Effector memory CD8-positive, alpha-beta T cell (primary cell): ENCODE data around the gene ENTPD8.
A peak's percentile ranks its signal among the peaks of the same experiment; 100 is the strongest.
"Not testable (repeated sequence)": the region's sequence is repeated elsewhere in the genome, so short reads cannot be mapped to it uniquely, and the experiment has no call there.

Experiments used
- ATAC-seq: fragments of 150-1000 bp; cut with Tn5 transposase; replicated peaks from 2 replicates; pipeline ENCODE4 v1.10.0; 2021; ENCODE audit warnings: mild to moderate bottlenecking, moderate library complexity
- DNase-seq, 3 experiments: peaks; one replicate each; pipeline ENCODE4 v3.0.0; 2021
- H3K27ac Mint-ChIP-seq, 2 donors: one replicate each; pipeline ENCODE4 v1.8.0; 2022; ENCODE audit warnings: mild to moderate bottlenecking in 2 of 2, mixed read lengths in 2 of 2, moderate library complexity in 2 of 2
- H3K27me3 Mint-ChIP-seq, 2 donors: one replicate each; pipeline ENCODE4 v1.8.0; 2022; ENCODE audit warnings: mixed read lengths in 2 of 2
- H3K36me3 Mint-ChIP-seq: one replicate; pipeline ENCODE4 v1.8.0; 2022; ENCODE audit warnings: mild to moderate bottlenecking, moderate library complexity, mixed read lengths; ENCODE audit not compliant: insufficient read depth
- H3K4me1 Mint-ChIP-seq, 2 donors: one replicate each; pipeline ENCODE4 v1.8.0; 2022; ENCODE audit warnings: low read depth in 2 of 2, mixed read lengths in 2 of 2
- H3K4me3 Mint-ChIP-seq, 2 donors: one replicate each; pipeline ENCODE4 v1.8.0; 2022; ENCODE audit warnings: mild to moderate bottlenecking in 2 of 2, mixed read lengths in 2 of 2, moderate library complexity in 2 of 2
- H3K9me3 Mint-ChIP-seq, 2 donors: one replicate each; pipeline ENCODE4 v1.8.0; 2022; ENCODE audit warnings: mixed read lengths in 2 of 2

ENTPD8 gene

DNA sequence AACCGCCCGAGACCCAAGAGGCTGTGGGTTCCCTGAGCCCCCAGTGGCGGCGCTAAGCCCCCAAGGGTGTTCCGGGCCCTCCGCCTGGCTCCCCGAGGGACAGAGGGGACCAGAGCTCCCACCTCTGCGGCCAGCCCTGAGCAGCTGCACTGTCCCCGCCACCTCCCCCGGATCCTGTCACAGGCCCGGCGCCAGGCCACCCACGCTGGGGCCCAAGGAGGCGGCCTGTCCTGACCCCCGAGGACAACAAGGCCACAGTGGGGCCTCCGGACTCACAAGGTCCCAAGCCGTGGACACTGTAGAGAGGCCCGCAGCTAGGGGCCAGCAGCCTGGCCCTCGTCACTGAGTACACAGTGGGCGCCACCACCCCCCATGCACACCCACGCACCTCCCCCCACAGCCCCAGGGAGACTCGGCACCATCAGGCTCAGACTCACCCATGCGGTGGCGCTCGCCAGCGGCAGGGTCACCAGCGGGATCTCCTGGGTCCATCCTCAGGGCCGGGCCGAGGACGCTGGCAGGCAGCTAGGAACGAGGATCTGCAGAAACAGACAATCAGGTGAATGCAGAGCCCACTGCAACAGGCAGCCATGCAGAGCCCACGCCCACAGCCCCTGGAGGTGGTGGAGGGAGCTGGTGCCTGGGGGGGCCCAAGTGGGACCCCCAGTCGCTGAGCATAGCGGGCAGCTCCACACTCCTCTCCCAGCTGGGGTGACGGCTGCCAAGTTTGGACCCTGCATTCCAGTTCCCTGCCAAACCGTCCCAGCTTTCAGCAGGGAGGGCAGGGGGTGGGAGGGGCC lies 46.1 kb downstream of the ENTPD8 start:
- Mint-ChIP-seq H3K4me1 (peaks cover 6 to 7% of the 10 kb centered on the region in 2 donors), H3K36me3 (peaks cover 8% of the 10 kb centered on the region), H3K27me3 (no peaks in the 10 kb centered on the region), H3K4me3 (no peak overlapping the region), H3K27ac (no peak overlapping the region), H3K9me3 (no peaks in the 10 kb centered on the region)
- ATAC-seq: no peak
- DNase-seq: no peak

DNA sequence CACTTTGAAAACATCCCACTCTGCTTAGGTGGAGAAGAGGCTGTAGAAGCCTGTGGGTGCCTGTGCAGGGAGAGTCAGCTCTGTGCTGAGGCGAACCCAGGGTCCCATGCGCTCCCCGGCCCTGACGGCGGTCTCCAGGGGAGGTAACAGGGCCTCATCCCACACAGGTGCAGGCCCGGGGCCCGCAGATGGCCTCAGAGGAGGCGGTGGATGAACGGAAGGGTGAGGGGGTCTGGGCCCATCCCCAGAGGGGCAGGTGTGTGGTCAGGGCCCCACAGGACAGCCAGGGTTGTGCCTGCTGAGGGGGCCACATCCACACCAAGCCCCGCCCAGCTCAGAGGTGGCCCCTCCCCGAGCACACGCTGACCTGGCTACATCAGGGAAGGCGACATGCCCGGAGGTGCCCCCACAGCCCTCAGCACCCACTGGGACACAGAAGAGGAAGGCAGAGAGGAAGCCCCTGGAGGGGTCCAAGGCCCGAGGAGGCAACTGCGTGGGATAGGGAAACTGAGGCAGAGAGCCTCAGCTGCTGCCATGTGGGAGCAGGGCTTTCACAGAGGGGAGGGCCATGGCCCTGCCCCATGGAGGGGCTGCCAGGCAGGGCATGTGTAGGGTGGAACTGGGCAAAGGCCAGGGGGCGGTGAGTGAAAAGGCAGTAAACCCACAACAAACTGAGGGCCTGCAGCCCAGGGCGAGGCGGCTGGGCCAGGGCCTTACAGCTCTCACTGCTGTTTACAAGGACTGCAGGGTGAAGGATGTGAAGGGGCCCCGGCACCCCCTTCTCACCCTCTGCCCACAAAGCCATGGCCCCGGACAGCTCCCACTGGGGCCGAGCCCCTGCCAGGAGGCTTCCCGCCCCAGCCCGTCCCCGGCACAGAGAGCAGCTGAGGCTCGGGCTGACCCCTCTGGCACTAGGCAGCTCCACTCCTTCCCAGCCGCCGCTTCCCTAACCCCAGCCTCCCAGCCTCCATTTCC lies 47.7 kb downstream of the ENTPD8 start:
- peaks cover 11% of the 10 kb centered on the region for H3K36me3 Mint-ChIP-seq

DNA sequence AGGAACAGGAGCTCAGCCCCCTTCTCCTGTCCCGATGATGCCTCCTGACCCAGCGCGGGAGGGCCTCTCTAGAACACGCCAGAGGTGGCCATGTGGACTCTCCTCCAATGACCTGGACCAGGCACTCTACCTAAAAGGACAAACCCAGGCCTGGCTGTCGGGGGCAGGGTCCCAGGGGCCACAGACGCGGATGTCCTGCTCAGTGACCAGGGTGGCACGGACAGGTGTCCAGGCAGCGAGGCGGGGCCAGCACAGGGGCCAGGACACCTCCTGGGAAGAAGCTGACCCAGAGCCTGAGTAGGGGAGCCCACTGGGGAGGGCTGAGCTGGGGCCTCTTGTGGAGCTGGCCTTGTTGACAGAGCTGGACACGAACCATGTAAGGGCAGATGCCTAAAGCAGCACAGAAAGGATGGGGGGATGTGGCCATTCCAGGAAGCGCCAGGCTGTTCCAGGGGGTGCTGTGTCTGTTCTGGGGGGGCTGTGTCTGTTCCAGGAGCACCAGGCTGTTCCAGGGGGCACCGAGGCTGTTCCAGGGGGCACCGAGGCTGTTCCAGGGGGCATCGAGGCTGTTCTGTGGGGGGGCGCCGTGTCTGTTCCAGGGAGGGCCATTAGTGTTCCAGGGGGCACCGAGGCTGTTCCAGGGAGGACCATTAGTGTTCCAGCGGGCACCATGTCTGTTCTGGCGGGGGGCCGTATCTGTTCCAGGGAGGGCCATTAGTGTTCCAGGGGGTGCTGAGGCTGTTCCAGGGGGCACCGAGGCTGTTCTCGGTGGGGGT lies 48.7 kb downstream of the ENTPD8 start:
- Mint-ChIP-seq H3K4me3 (no peak overlapping the region), H3K4me1 (peaks cover 0 to 6% of the 10 kb centered on the region in 2 donors), H3K27me3 (no peaks in the 10 kb centered on the region), H3K36me3 (peaks cover 11% of the 10 kb centered on the region), H3K27ac (no peak overlapping the region), H3K9me3 (no peaks in the 10 kb centered on the region)
- no peak for DNase-seq
- ATAC-seq: no peak

More for the DNA sequence above, 47.7 kb downstream of the ENTPD8 start:
- Mint-ChIP-seq H3K4me1 (peaks cover 0 to 7% of the 10 kb centered on the region in 2 donors), H3K27me3 (no peaks in the 10 kb centered on the region), H3K9me3 (no peaks in the 10 kb centered on the region), H3K4me3 (no peak overlapping the region), H3K27ac (no peak overlapping the region)
- ATAC-seq: no peak
- no peak for DNase-seq

DNA sequence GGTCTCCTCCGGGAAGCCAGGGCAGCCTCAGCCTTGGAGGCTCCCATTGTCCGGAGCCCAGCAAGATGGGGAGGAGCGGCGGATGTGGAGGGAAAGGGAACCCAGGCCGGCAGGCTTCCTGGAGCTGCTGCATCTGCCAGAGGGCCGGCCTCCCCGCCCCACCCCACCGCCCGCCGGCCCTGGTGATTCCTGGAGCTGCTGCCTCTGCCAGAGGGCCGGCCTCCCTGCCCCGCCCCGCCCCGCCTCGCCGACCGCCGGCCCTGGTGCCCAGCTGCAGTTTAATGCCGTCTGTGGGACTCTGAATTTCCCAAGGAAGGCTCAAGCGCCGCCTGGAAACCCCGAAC lies 49.8 kb downstream of the ENTPD8 start:
- ATAC-seq: no peak
- DNase-seq: no peak
- Mint-ChIP-seq H3K36me3 (peaks cover 11% of the 10 kb centered on the region), H3K27me3 (no peaks in the 10 kb centered on the region), H3K4me1 (peaks cover 4 to 7% of the 10 kb centered on the region in 2 donors), H3K9me3 (no peaks in the 10 kb centered on the region), H3K4me3 (no peak overlapping the region), H3K27ac (peak overlapping the region in 1 of 2 donors; percentile 53)

DNA sequence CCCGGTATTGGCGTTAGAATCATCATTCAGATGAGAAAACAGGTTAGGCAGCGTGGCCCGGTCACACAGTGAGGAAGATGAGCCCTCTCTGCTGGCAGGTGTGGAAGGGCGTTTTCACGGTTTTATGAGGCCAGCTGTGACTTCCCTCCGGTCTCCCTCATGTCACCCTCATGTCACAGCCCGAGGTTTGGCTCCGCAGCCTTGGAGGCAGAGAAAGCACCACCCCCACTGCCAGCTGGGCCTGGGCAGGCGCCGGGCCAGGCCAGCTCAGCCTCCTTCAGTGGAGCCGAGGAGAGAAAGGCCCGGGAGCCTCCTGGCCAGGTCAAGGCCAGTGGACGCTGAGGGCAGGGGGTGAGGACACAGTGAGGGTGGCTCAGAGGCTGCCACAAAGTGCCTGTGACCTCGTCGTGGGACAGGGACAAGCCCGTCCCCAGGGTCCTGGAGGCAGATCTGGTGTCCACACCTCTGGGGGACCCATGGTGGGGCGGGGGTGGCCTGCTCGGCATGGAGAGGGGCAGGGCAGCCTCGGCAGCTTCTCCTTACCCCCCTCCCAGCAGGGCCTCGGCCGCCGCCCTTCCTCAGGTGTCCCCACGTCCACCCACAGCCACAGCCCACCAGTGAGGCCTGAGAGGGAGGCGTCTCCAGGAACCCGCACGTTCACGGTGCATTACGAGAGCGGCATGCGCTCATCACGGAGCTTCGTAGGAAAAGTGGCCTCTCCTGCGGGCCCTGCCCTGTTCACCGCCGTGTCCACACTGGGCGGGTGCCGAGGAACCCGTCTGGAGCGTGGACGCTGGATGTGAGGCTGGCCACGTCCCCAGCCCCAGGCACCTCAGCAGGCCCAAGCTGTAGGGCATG lies 50.4 kb downstream of the ENTPD8 start:
- no peaks in the 10 kb centered on the region for H3K27me3 Mint-ChIP-seq
- peaks cover 11% of the 10 kb centered on the region for H3K36me3 Mint-ChIP-seq
- no peaks in the 10 kb centered on the region for H3K9me3 Mint-ChIP-seq
- H3K27ac Mint-ChIP-seq: peak overlapping the region in 1 of 2 donors; percentile 53
- ATAC-seq (peak; percentile 43), DNase-seq (no peak)
- peaks cover 4 to 7% of the 10 kb centered on the region in 2 donors for H3K4me1 Mint-ChIP-seq
- H3K4me3 Mint-ChIP-seq: no peak overlapping the region

DNA sequence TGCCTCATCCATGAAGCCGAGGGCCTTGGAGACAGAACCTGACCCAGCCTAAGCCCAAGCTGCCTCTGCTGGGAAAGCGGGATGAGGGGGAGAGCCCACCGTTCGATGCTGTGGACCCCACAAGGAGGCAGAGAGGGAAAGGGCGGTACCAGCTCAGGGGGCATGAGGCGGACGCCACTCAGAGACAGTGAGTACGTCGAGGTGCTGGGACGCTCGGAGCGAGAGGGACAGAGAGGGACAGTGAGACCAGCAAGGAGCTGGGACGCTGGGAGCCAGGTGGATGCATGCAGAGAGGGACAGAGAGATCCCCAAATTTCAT lies 51.8 kb downstream of the ENTPD8 start:
- Mint-ChIP-seq H3K9me3 (no peaks in the 10 kb centered on the region), H3K36me3 (peaks cover 11% of the 10 kb centered on the region), H3K27ac (no peak overlapping the region), H3K4me1 (peaks cover 4 to 7% of the 10 kb centered on the region in 2 donors), H3K27me3 (no peaks in the 10 kb centered on the region), H3K4me3 (no peak overlapping the region)
- no peak for ATAC-seq
- no peak for DNase-seq

DNA sequence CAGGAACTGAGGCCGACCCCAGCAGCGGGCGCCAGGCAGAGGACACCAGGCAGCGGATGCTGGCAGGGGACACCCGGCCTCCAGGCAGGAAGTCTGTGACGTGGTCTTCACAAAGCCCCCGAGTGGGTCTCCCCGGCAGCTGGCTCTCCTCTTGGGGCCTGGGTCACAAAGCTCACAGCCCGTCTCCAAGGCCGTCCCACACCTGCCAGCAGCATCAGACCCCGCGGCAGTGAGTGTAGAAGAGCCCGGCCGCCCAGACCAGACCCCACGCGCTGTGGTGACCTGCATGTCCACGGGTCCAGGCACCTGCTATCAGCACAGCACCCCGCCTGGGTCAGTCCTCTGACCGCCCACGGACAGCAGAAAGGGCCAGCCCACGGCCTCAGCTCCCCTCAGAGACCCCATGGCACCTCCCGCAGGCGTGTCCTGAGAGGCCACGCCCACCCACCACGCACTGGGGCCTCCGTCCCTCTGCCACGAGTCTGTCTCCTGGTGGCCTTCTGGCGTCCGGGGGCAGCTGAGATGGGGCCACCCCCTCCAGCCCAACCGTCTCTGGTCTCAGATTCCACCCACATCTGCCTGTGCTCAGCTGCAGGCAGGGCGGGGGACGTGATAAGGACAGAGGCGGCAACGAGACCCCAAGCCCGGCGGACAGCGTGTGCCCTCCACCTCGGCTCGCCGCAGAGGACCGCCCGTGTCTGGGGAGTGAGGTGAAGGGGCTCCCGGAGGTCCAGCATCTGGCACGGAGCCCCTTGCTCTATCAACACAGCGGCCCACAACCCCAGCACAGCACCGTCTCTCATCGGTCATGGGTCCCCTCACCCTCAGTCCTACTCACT lies 52.3 kb downstream of the ENTPD8 start:
- Mint-ChIP-seq H3K4me3 (peak overlapping the region in 1 of 2 donors; percentile 10), H3K27ac (peak overlapping the region in 1 of 2 donors; percentile 76), H3K36me3 (peaks cover 11% of the 10 kb centered on the region), H3K9me3 (no peaks in the 10 kb centered on the region), H3K27me3 (no peaks in the 10 kb centered on the region), H3K4me1 (peaks cover 4 to 7% of the 10 kb centered on the region in 2 donors)
- no peak for ATAC-seq
- DNase-seq: no peak

DNA sequence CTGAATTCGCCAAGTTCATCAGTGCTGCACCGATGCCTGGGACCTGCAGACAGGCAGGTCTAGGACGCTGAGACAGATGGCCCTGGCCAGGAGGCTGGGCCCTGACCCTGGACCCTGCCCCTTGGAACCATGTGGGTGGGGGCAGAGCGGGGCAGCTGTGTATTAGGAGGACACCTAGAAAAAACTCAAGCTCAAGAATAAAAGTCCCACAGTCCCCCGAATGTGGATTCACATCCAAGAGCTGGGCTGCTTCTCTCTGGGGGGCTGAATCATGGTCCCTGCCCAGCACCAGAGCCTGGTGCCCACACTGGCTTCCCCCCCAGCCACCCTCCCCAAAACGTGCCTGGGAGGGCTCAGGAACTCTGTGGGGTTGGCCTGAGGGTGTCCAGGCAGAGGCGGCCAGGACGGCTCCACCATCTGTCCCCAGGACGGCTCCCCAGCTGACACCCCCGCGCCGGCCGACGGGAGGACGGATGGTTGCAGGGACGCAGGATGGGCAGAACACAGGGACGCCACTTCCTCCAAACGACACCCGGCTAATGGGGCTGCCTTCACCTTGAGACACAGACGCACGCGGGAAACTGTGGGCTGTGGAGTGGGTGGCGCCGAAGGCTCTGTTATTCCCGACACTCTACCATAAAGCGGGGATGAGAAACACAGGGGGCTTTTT lies 53.1 kb downstream of the ENTPD8 start:
- DNase-seq (no peak), ATAC-seq (no peak)
- Mint-ChIP-seq H3K4me1 (peaks cover 4 to 7% of the 10 kb centered on the region in 2 donors), H3K27me3 (no peaks in the 10 kb centered on the region), H3K36me3 (peaks cover 11% of the 10 kb centered on the region), H3K27ac (peak overlapping the region; percentile 76 to 89), H3K9me3 (no peaks in the 10 kb centered on the region), H3K4me3 (peak overlapping the region; percentile 58 to 68)

DNA sequence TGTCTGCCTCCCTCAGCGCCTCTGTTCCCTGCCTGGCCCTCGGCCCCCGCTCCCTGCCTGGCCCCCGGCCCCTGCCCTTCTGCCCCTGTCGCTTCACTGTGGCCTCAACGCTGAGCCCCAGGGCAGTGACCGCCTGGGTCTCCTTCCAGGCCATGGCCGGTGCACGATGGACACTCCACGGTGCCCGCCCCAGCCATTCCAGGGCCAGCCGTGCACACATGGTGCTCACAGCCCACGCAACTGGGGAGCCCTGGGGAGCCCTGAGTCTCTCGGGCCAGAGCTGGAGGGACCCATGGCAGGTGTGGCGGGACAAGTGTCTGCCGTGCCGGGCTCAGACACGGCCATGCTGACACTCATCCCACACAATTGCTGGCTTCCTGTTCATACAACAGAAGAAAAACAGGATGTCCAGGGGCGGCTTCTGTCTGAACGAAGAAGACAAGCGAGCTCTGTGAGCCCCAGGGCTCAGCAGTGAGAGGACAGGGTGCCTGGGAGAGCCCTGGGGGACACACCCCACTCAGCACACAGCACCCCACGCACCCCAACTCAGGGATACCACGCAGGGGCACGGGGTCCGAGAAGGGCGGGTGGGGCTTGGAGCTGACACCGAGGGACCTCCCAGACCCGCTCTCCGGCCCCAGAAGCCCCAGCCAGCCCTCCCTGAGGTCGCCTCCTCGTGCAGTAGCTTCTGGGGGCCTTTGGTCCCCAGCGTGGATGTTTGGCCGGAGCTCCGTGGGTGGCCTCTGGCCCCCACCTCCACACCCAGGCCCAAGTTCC lies 53.9 kb downstream of the ENTPD8 start:
- Mint-ChIP-seq H3K9me3 (no peaks in the 10 kb centered on the region), H3K4me1 (peaks cover 4 to 7% of the 10 kb centered on the region in 2 donors), H3K4me3 (peak overlapping the region; percentile 58 to 68), H3K36me3 (peaks cover 11% of the 10 kb centered on the region), H3K27ac (peak overlapping the region; percentile 76 to 89), H3K27me3 (no peaks in the 10 kb centered on the region)
- peak in 2 of 3 experiments; percentile 10 to 11 for DNase-seq
- ATAC-seq: peak; percentile 74

DNA sequence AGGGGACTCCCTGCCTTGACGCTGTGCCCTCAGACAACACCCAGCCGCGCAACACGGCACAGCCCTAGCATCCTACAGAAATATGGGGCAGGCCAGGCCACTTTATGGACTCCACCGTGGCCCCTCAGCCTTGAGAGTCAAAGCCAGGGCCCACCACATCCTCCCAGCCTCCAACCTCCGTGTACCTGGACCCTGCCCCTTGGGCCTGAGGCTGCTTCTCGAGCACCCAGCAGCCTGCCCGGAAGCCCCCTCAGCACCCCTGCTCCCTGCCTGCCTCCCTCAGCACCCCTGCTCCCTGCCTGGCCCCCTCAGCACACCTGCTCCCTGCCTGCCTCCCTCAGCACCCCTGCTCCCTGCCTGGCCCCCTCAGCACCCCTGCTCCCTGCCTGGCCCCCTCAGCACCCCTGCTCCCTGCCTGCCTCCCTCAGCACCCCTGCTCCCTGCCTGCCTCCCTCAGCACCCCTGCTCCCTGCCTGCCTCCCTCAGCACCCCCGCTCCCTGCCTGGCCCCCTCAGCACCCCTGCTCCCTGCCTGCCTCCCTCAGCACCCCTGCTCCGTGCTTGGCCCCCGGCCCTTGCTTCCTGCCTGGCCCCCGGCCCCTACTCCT lies 54.5 kb downstream of the ENTPD8 start:
- H3K27me3 Mint-ChIP-seq, H3K9me3 Mint-ChIP-seq, ATAC-seq, DNase-seq, H3K4me1 Mint-ChIP-seq: not testable (repeated sequence)
- Mint-ChIP-seq H3K36me3 (peaks cover 11% of the 10 kb centered on the region), H3K27ac (peak overlapping the region; percentile 76 to 89), H3K4me3 (peak overlapping the region in 1 of 2 donors; percentile 21)
